ENCODE measurements around the gene ZFYVE9.

The ZFYVE9 gene

DNA sequence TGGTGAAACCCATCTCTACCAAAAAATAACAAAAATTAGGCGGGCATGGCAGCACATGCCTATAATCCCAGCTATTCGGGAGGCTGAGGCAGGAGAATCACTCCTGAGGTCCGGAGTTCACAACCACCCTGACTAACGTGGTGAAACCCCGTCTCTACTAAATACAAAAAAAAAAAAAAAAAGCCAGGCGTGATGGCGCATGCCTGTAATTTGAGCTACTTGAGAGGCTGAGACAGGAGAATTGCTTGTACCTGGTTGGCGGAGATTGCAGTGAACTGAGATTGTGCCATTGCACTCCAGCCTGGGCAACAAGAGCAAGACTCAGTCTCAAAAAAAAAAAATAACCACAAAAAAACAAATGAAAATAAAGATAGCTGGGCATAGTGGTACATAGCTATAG is 181.8 kb downstream of the ZFYVE9 start:
- Histone ChIP-seq H3K27me3 (ENCODE audit: insufficient read depth, low read length, poor library complexity) (no peaks in the 10 kb centered on the region), H4K20me1 (ENCODE audit: insufficient read depth, low read length) (no peaks in the 10 kb centered on the region), H3K4me3 (ENCODE audit: low read depth in 1 of 2, low read length in 2 of 2) (no peak overlapping the region), H3K4me2 (ENCODE audit: insufficient read depth, low read length) (no peak overlapping the region), H3K4me1 (ENCODE audit: insufficient read depth, low read length) (no peaks in the 10 kb centered on the region), H3K9ac (ENCODE audit: low read depth, low read length) (no peak overlapping the region), H3K9me3 (ENCODE audit: insufficient read depth, low read length, severe bottlenecking) (no peaks in the 10 kb centered on the region), H3K36me3 (ENCODE audit: insufficient read depth, low read length) (peaks cover 2% of the 10 kb centered on the region; the same call in 1 of the 2 replicates), H3K27ac (ENCODE audit: low read length) (no peak overlapping the region), H2AFZ (ENCODE audit: low read depth, low read length) (no peak overlapping the region), H3K79me2 (ENCODE audit: insufficient read depth, low read length) (no peaks in the 10 kb centered on the region)
- TF ChIP-seq, protein P1, sequence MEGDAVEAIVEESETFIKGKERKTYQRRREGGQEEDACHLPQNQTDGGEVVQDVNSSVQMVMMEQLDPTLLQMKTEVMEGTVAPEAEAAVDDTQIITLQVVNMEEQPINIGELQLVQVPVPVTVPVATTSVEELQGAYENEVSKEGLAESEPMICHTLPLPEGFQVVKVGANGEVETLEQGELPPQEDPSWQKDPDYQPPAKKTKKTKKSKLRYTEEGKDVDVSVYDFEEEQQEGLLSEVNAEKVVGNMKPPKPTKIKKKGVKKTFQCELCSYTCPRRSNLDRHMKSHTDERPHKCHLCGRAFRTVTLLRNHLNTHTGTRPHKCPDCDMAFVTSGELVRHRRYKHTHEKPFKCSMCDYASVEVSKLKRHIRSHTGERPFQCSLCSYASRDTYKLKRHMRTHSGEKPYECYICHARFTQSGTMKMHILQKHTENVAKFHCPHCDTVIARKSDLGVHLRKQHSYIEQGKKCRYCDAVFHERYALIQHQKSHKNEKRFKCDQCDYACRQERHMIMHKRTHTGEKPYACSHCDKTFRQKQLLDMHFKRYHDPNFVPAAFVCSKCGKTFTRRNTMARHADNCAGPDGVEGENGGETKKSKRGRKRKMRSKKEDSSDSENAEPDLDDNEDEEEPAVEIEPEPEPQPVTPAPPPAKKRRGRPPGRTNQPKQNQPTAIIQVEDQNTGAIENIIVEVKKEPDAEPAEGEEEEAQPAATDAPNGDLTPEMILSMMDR (IDR thresholded peaks at IDR 0.05; ENCODE audit: borderline replicate concordance, extremely low read depth, low read length, poor library complexity, severe bottlenecking): no peak
- no peak for TF ChIP-seq EZH2 (IDR thresholded peaks at IDR 0.05; ENCODE audit: borderline replicate concordance, low read depth, low read length, severe bottlenecking)
- no peak for DNase-seq
- ATAC-seq (ENCODE audit: insufficient read depth, low read depth): no peak

DNA sequence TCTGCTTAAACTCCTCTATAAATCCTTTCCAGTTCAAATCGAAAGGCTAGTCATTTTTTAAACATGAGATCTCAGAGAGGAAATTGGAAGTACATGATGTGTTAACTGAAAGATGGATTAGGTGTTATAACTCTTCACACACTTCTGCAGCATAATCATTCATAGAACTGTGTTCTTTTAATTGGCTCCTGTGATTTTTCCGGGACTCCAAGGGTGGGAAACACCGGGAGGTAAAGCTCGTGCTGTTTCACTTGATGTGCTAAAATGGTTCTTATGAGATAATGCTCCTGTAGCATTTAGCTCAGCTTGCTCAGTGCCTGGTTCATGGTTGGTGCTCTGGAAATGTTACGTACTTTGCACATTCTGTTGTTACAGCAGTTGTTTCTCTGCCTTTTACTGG is 183.9 kb downstream of the ZFYVE9 start:
- Histone ChIP-seq H3K9ac (ENCODE audit: low read depth, low read length) (no peak overlapping the region), H3K27me3 (ENCODE audit: insufficient read depth, low read length, poor library complexity) (no peaks in the 10 kb centered on the region), H2AFZ (ENCODE audit: low read depth, low read length) (no peak overlapping the region), H3K4me2 (ENCODE audit: insufficient read depth, low read length) (no peak overlapping the region), H3K4me3 (ENCODE audit: low read depth in 1 of 2, low read length in 2 of 2) (no peak overlapping the region), H4K20me1 (ENCODE audit: insufficient read depth, low read length) (no peaks in the 10 kb centered on the region), H3K27ac (ENCODE audit: low read length) (no peak overlapping the region), H3K79me2 (ENCODE audit: insufficient read depth, low read length) (no peaks in the 10 kb centered on the region), H3K4me1 (ENCODE audit: insufficient read depth, low read length) (peaks cover 10% of the 10 kb centered on the region; the same call in 1 of the 2 replicates), H3K36me3 (ENCODE audit: insufficient read depth, low read length) (no peaks in the 10 kb centered on the region), H3K9me3 (ENCODE audit: insufficient read depth, low read length, severe bottlenecking) (no peaks in the 10 kb centered on the region)
- TF ChIP-seq, protein P1 (IDR thresholded peaks at IDR 0.05; ENCODE audit: borderline replicate concordance, extremely low read depth, low read length, poor library complexity, severe bottlenecking): no peak
- TF ChIP-seq EZH2 (IDR thresholded peaks at IDR 0.05; ENCODE audit: borderline replicate concordance, low read depth, low read length, severe bottlenecking): no peak
- DNase-seq (no peak), ATAC-seq (ENCODE audit: insufficient read depth, low read depth) (no peak)

DNA sequence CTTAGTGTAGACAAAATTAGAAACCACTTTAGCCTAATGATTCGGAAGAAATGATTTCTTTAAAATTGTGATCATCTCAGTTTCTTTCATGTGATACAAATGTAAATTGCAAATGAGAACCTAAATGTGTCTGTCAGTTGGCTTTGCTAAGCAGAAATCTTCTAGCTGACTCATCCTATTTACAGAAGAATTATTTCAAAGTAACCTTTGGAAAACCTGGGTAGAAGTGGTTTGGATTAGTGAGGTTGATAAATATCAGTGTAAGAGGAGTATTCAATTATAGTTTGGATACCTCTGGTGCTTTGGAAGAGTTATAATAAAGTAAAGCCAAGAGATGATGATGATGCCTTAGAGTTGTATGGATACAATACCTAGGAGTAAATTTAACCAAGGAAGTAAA is 186.7 kb downstream of the ZFYVE9 start:
- H3K4me1 ChIP-seq (ENCODE audit: insufficient read depth, low read length): peaks cover 10% of the 10 kb centered on the region; the same call in 1 of the 2 replicates
- peaks cover 8% of the 10 kb centered on the region; the same call in 1 of the 2 replicates for H3K36me3 ChIP-seq (ENCODE audit: insufficient read depth, low read length)
- no peak overlapping the region for H3K27ac ChIP-seq (ENCODE audit: low read length)
- H3K9ac ChIP-seq (ENCODE audit: low read depth, low read length): no peak overlapping the region
- no peaks in the 10 kb centered on the region for H4K20me1 ChIP-seq (ENCODE audit: insufficient read depth, low read length)
- no peak for TF ChIP-seq EZH2 (IDR thresholded peaks at IDR 0.05; ENCODE audit: borderline replicate concordance, low read depth, low read length, severe bottlenecking)
- H3K27me3 ChIP-seq (ENCODE audit: insufficient read depth, low read length, poor library complexity): no peaks in the 10 kb centered on the region
- no peak overlapping the region for H3K4me3 ChIP-seq (ENCODE audit: low read depth in 1 of 2, low read length in 2 of 2)
- no peak overlapping the region for H3K4me2 ChIP-seq (ENCODE audit: insufficient read depth, low read length)
- H2AFZ ChIP-seq (ENCODE audit: low read depth, low read length): no peak overlapping the region
- ATAC-seq (ENCODE audit: insufficient read depth, low read depth) (no peak), DNase-seq (no peak)
- no peaks in the 10 kb centered on the region for H3K9me3 ChIP-seq (ENCODE audit: insufficient read depth, low read length, severe bottlenecking)
- H3K79me2 ChIP-seq (ENCODE audit: insufficient read depth, low read length): no peaks in the 10 kb centered on the region

DNA sequence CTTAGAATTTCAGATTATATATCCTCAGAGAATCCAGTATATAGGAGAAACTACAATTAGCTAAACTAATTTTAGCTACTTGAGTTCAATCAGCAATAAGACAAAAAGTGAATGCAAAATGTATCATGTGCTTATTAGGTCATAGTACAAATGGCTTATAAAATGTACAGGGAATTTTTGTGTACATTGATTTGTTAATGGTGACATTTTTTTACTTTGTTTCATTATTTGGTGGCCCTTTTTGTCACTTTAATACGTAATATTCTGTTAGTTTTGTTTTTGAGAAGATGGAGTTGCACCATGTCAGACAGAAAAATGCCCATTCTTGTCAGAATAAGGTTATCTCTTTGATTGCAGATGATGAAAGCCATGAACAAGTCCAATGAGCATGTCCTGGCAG is 190.5 kb downstream of the ZFYVE9 start:
- no peaks in the 10 kb centered on the region for H3K79me2 ChIP-seq (ENCODE audit: insufficient read depth, low read length)
- no peak for ATAC-seq (ENCODE audit: insufficient read depth, low read depth)
- H4K20me1 ChIP-seq (ENCODE audit: insufficient read depth, low read length): no peaks in the 10 kb centered on the region
- H3K4me3 ChIP-seq (ENCODE audit: low read depth in 1 of 2, low read length in 2 of 2): no peak overlapping the region
- H3K9me3 ChIP-seq (ENCODE audit: insufficient read depth, low read length, severe bottlenecking): no peaks in the 10 kb centered on the region
- TF ChIP-seq, protein P1 (IDR thresholded peaks at IDR 0.05; ENCODE audit: borderline replicate concordance, extremely low read depth, low read length, poor library complexity, severe bottlenecking): no peak
- no peak for TF ChIP-seq EZH2 (IDR thresholded peaks at IDR 0.05; ENCODE audit: borderline replicate concordance, low read depth, low read length, severe bottlenecking)
- H2AFZ ChIP-seq (ENCODE audit: low read depth, low read length): no peak overlapping the region
- H3K9ac ChIP-seq (ENCODE audit: low read depth, low read length): no peak overlapping the region
- H3K4me2 ChIP-seq (ENCODE audit: insufficient read depth, low read length): no peak overlapping the region
- DNase-seq: no peak
- H3K4me1 ChIP-seq (ENCODE audit: insufficient read depth, low read length): peaks cover 10% of the 10 kb centered on the region; the same call in 1 of the 2 replicates
- peaks cover 31% of the 10 kb centered on the region for H3K36me3 ChIP-seq (ENCODE audit: insufficient read depth, low read length)
- no peaks in the 10 kb centered on the region for H3K27me3 ChIP-seq (ENCODE audit: insufficient read depth, low read length, poor library complexity)
- H3K27ac ChIP-seq (ENCODE audit: low read length): no peak overlapping the region

Data from DND-41 (cell line).